IPS-15b (cell line): ENCODE measurements around the gene GALR3.

Experiments
- H3K27me3 ChIP-seq: one replicate; pipeline ENCODE4 v1.6.1; 2013; ENCODE audit warnings: low read length; ENCODE audit not compliant: control insufficient read depth, insufficient read depth
- H3K36me3 ChIP-seq: one replicate; pipeline ENCODE4 v1.6.1; 2013; ENCODE audit warnings: low read length; ENCODE audit not compliant: control insufficient read depth, insufficient read depth
- H3K4me1 ChIP-seq: one replicate; pipeline ENCODE4 v1.6.1; 2013; ENCODE audit warnings: mild to moderate bottlenecking, low read length; ENCODE audit not compliant: control insufficient read depth, insufficient read depth
- H3K4me3 ChIP-seq: one replicate; pipeline ENCODE4 v1.5.1; 2013; ENCODE audit warnings: low read depth, low read length
- H3K9ac ChIP-seq: one replicate; pipeline ENCODE4 v1.6.1; 2013; ENCODE audit warnings: low read depth, mild to moderate bottlenecking, low read length
- H3K9me3 ChIP-seq: one replicate; pipeline ENCODE4 v1.6.1; 2013; ENCODE audit warnings: mild to moderate bottlenecking, low read length; ENCODE audit not compliant: control insufficient read depth, insufficient read depth

GALR3 gene

DNA sequence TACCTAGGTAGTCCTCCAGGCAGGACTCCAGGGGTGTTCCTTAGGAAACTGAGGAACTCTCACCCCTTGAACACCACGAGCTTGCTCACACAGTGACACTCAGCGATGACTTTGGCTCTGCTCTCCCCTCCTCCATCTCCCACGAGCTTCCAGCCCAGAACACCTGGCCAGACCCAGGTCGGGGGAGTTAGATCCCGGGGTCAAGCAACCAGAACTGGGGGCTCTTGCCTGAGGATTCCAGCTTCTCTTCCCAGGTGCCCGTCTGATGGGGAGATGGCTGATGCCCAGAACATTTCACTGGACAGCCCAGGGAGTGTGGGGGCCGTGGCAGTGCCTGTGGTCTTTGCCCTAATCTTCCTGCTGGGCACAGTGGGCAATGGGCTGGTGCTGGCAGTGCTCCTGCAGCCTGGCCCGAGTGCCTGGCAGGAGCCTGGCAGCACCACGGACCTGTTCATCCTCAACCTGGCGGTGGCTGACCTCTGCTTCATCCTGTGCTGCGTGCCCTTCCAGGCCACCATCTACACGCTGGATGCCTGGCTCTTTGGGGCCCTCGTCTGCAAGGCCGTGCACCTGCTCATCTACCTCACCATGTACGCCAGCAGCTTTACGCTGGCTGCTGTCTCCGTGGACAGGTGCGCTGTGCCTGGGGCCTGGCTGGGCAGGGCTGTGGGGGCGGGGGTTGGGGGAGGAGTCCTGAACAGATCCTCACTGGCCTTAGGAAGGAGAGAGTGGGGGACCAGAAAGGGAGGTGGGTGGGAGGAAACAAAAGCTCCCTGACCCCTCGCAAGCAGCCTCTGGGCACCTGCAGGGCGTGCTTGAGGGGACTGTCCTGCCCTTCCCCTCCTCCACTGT, at the start of gene GALR3:
GALR3 (plus strand) TSS at position 249 of the 852 bp plus-strand sequence; CDS start at position 274, 25 bp downstream.
- Histone ChIP-seq H3K4me3 (peak within 1 kb of the TSS; percentile 54), H3K4me1 (peaks cover 4% of the 10 kb centered on the region), H3K9ac (no peak within 1 kb of the TSS), H3K27me3 (peaks cover 40% of the 10 kb centered on the region), H3K36me3 (no peaks in the 10 kb centered on the region), H3K9me3 (no peaks in the 10 kb centered on the region)

- Histone ChIP-seq H3K36me3 (peaks cover 17% of the 10 kb centered on the region), H3K4me3 (no peak overlapping the region), H3K9ac (no peak overlapping the region), H3K4me1 (peaks cover 2% of the 10 kb centered on the region), H3K9me3 (no peaks in the 10 kb centered on the region), H3K27me3 (no peaks in the 10 kb centered on the region)
Observed at GRCh38 chr22:37774728-37775127, 48.5 kb upstream of the GALR3 start.

GRCh38 chr22:37775785-37776638, 47.2 kb upstream of the GALR3 start:
- peaks cover 17% of the 10 kb centered on the region for H3K36me3 ChIP-seq
- no peak overlapping the region for H3K9ac ChIP-seq
- H3K4me1 ChIP-seq: peaks cover 2% of the 10 kb centered on the region
- H3K9me3 ChIP-seq: no peaks in the 10 kb centered on the region
- no peak overlapping the region for H3K4me3 ChIP-seq
- no peaks in the 10 kb centered on the region for H3K27me3 ChIP-seq

GRCh38 chr22:37776639-37777005, 46.6 kb upstream of the GALR3 start:
- Histone ChIP-seq H3K36me3 (peaks cover 13% of the 10 kb centered on the region), H3K9ac (no peak overlapping the region), H3K4me3 (no peak overlapping the region), H3K9me3 (no peaks in the 10 kb centered on the region), H3K4me1 (peaks cover 2% of the 10 kb centered on the region), H3K27me3 (no peaks in the 10 kb centered on the region)

DNA sequence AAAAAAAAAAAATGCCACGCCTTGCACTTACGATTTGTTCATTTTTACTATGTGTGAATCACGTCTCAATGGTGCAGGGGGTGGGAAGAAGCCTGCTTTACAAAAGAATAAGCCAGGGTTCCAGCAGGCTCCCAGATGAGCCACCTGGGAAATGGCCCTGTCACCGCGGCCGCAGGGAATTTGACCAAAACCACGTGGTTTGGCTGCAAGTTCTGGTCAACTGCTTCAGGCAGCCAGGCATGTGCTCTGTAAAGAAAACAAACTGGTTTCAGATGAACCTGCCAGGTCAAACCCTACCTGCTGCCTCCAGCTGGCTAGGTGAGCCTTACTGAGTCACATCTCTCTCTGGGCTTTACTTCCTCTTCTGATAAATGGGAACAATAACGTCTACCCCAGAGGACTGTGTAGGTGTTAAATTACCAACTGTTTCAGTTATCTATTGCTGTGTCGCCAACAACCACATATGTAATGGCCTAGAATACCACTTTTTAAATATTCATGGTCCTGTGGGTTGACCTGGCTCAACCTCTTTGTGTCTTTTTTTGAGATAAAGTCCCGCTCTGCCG, 46.0 kb upstream of the GALR3 start:
- no peaks in the 10 kb centered on the region for H3K9me3 ChIP-seq
- no peak overlapping the region for H3K9ac ChIP-seq
- H3K27me3 ChIP-seq: no peaks in the 10 kb centered on the region
- no peak overlapping the region for H3K4me3 ChIP-seq
- H3K36me3 ChIP-seq: peaks cover 10% of the 10 kb centered on the region
- H3K4me1 ChIP-seq: peaks cover 2% of the 10 kb centered on the region

DNA sequence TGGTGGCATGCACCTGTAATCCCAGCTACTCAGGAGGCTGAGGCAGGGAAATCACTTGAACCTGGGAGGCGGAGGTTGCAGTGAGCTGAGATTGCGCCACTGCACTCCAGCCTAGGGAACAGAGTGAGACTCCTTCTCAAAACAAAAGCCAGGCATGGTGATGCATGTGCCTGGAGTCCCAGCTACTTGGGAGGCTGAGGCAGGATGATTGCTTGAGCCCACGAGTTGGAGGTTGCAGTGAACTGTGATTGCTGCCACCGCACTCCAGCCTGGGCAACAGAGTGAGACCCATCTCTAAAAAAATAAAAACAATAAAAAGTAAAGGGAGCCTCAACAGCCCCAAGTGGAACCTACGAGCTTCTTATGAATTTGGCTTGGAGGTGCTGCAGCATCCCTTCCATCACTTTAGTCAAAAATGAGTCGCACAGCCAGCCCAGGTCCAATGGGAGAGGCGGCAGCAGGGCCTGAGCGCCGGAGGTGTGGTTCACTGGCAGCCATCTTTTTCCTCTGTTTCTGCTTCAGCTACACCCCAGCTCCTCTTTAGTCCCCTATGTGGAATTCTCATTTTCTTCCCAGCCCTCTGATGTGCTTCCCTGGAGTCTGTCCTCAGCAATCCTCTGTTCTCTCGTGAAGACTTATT, 44.7 kb upstream of the GALR3 start:
- H3K4me1 ChIP-seq: peaks cover 2% of the 10 kb centered on the region
- no peak overlapping the region for H3K9ac ChIP-seq
- H3K9me3 ChIP-seq: no peaks in the 10 kb centered on the region
- no peaks in the 10 kb centered on the region for H3K27me3 ChIP-seq
- peaks cover 3% of the 10 kb centered on the region for H3K36me3 ChIP-seq
- no peak overlapping the region for H3K4me3 ChIP-seq

DNA sequence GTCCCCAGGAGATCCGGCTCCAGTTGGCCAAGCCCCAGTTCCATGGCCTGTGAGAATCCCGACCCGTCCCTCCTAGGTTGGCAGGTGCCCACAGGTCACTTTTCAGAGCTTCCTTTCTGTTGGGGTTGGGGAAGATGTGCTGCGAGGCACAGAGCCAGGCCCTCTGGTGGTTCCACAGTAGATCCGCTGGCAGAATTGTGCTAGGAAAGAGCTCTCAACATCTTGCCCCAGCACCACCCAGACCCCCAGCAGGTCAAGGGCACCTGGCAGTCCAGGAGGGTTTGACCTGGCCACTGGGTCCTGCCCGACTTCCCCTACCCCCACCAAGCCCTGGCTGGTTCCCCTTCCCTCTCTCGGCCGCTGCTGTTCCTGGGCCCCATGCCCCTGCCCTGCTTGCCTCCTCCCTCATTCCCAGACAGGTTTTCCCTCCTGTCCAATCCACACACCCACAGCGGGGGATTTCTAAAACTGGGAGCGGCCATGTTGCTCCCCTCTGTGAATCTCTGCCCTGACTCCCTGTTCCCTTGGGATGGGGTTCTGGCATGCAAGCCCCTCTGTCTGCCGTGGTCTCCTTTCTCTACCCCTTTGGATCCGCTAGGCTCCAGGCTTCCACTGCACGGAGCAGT, 41.6 kb upstream of the GALR3 start:
- Histone ChIP-seq H3K9me3 (no peaks in the 10 kb centered on the region), H3K36me3 (no peaks in the 10 kb centered on the region), H3K9ac (no peak overlapping the region), H3K27me3 (peaks cover 2% of the 10 kb centered on the region), H3K4me3 (no peak overlapping the region), H3K4me1 (no peaks in the 10 kb centered on the region)

GRCh38 chr22:37782340-37783168, 40.6 kb upstream of the GALR3 start:
- Histone ChIP-seq H3K9ac (no peak overlapping the region), H3K9me3 (no peaks in the 10 kb centered on the region), H3K4me3 (no peak overlapping the region), H3K27me3 (peaks cover 2% of the 10 kb centered on the region), H3K4me1 (no peaks in the 10 kb centered on the region), H3K36me3 (no peaks in the 10 kb centered on the region)

- Histone ChIP-seq H3K9me3 (no peaks in the 10 kb centered on the region), H3K9ac (no peak overlapping the region), H3K27me3 (peaks cover 2% of the 10 kb centered on the region), H3K4me3 (no peak overlapping the region), H3K4me1 (no peaks in the 10 kb centered on the region), H3K36me3 (no peaks in the 10 kb centered on the region)
Observed at GRCh38 chr22:37784829-37785495, 38.2 kb upstream of the GALR3 start.

GRCh38 chr22:37790234-37790633, 32.9 kb upstream of the GALR3 start:
- Histone ChIP-seq H3K27me3 (no peaks in the 10 kb centered on the region), H3K4me3 (no peak overlapping the region), H3K9me3 (no peaks in the 10 kb centered on the region), H3K9ac (no peak overlapping the region), H3K36me3 (no peaks in the 10 kb centered on the region), H3K4me1 (no peaks in the 10 kb centered on the region)
